Astrocyte (in vitro differentiated cells and primary cell): Measurements from ENCODE around the gene NLRP6. TPM values are rescaled to one million over a fixed set of nuclear protein-coding genes. Genes with fewer than 3 reads are reported as not detected.
A peak's percentile ranks its signal among the peaks of the same experiment; 100 is the strongest.
"Not testable (repeated sequence)": the region's sequence is repeated elsewhere in the genome, so short reads cannot be mapped to it uniquely, and the experiment has no call there.

Experiments used
- DNase-seq: peaks from one replicate; pipeline ENCODE4 v3.0.0-alpha.2; 2010; ENCODE audit warnings: low read depth
- FAIRE-seq: peaks from 2 replicates; lab custom pipeline; 2011; peaks lifted over from hg19 to GRCh38; lab: Jason Lieb, UNC
- H2AFZ ChIP-seq: 2 replicates; pipeline ENCODE4 v1.6.0; 2012; ENCODE audit warnings: low read depth, low read length, inconsistent platforms
- H3K27ac ChIP-seq: 2 replicates; pipeline ENCODE4 v1.5.1; 2011; ENCODE audit warnings: low read depth, low read length, inconsistent platforms
- H3K27me3 ChIP-seq: 2 replicates; pipeline ENCODE4 v1.6.0; 2011; ENCODE audit warnings: low read length, inconsistent platforms; ENCODE audit not compliant: insufficient read depth
- H3K36me3 ChIP-seq: 2 replicates; pipeline ENCODE4 v1.5.1; 2011; ENCODE audit warnings: low read length, inconsistent platforms; ENCODE audit not compliant: insufficient read depth
- H3K4me1 ChIP-seq: 2 replicates; pipeline ENCODE4 v1.5.1; 2011; ENCODE audit warnings: low read length, inconsistent platforms; ENCODE audit not compliant: insufficient read depth
- H3K4me2 ChIP-seq: 2 replicates; pipeline ENCODE4 v1.6.0; 2012; ENCODE audit warnings: low read length, inconsistent platforms
- H3K4me3 ChIP-seq: 2 replicates; pipeline ENCODE4 v1.5.1; 2011; ENCODE audit warnings: low read depth, mild to moderate bottlenecking, low read length, inconsistent platforms; ENCODE audit not compliant: insufficient read depth
- H3K79me2 ChIP-seq: 2 replicates; pipeline ENCODE4 v1.6.0; 2012; ENCODE audit warnings: mild to moderate bottlenecking, low read length, inconsistent platforms; ENCODE audit not compliant: insufficient read depth
- H3K9ac ChIP-seq: 2 replicates; pipeline ENCODE4 v1.6.0; 2012; ENCODE audit warnings: mild to moderate bottlenecking, low read length, inconsistent platforms
- H3K9me3 ChIP-seq: 2 replicates; pipeline ENCODE4 v1.5.1; 2012; ENCODE audit warnings: low read depth, mild to moderate bottlenecking, low read length, inconsistent platforms; ENCODE audit not compliant: insufficient read depth
- H4K20me1 ChIP-seq: 2 replicates; pipeline ENCODE4 v1.6.0; 2012; ENCODE audit warnings: low read length, inconsistent platforms; ENCODE audit not compliant: insufficient read depth
- H3K27ac Mint-ChIP-seq: one replicate; pipeline ENCODE4 v1.8.0; 2021; ENCODE audit warnings: mild to moderate bottlenecking, mixed read lengths; ENCODE audit not compliant: unreplicated experiment
- H3K27me3 Mint-ChIP-seq: one replicate; pipeline ENCODE4 v1.8.0; 2021; ENCODE audit warnings: low read depth, mixed read lengths; ENCODE audit not compliant: unreplicated experiment
- H3K36me3 Mint-ChIP-seq: one replicate; pipeline ENCODE4 v1.8.0; 2021; ENCODE audit warnings: low read depth, mixed read lengths; ENCODE audit not compliant: unreplicated experiment
- H3K4me1 Mint-ChIP-seq: one replicate; pipeline ENCODE4 v1.8.0; 2021; ENCODE audit warnings: low read depth, mixed read lengths; ENCODE audit not compliant: unreplicated experiment
- H3K4me3 Mint-ChIP-seq: one replicate; pipeline ENCODE4 v1.8.0; 2021; ENCODE audit warnings: mild to moderate bottlenecking, moderate library complexity, mixed read lengths; ENCODE audit not compliant: unreplicated experiment
- H3K9me3 Mint-ChIP-seq: one replicate; pipeline ENCODE4 v1.8.0; 2021; ENCODE audit warnings: mild to moderate bottlenecking, mixed read lengths; ENCODE audit not compliant: unreplicated experiment
- EZH2 ChIP-seq: IDR thresholded peaks from 2 replicates; pipeline ENCODE4 v1.6.1; 2012; ENCODE audit warnings: mild to moderate bottlenecking, low read length, inconsistent platforms; ENCODE audit not compliant: insufficient read depth
- total RNA-seq: library from RNA; stranded (reverse); gene quantifications from 2 replicates; pipeline ENCODE4 v1.2.1, GENCODE V29; 2021
- TF ChIP-seq, protein P1 (sequence below): IDR thresholded peaks from 2 replicates; pipeline ENCODE4 v1.5.1; 2011; ENCODE audit warnings: low read depth, mild to moderate bottlenecking, inconsistent platforms, low read length, moderate library complexity; ENCODE audit not compliant: insufficient read depth

NLRP6 gene
- total RNA-seq, 1 donor from 2014 or later: not detected

DNA sequence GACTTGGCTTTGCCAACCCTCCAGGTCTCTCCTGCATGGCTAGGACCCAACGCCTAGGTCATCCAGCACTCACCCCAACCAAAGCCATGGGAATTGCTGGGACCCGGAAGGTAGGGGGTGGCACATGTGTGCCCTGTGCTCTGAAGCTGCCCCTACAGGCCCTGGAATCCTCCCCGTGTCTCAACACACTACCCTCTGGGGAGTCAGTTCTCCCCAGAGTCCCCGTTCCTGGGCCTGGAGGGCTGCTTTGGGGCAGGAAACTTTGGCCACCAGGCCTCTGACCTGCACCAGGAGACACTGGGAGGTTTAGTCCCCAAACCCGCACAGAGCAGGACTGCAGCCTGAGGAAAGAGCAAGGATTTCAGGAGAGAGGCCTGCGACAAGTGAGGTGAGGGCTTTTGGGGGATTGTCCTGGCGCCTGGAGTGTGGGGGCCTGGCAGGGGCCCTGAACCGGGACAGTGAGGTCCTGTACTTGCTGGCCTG is 35.1 kb downstream of the NLRP6 start:
- H3K4me3 ChIP-seq: no peak overlapping the region
- no peaks in the 10 kb centered on the region for H3K9me3 ChIP-seq

DNA sequence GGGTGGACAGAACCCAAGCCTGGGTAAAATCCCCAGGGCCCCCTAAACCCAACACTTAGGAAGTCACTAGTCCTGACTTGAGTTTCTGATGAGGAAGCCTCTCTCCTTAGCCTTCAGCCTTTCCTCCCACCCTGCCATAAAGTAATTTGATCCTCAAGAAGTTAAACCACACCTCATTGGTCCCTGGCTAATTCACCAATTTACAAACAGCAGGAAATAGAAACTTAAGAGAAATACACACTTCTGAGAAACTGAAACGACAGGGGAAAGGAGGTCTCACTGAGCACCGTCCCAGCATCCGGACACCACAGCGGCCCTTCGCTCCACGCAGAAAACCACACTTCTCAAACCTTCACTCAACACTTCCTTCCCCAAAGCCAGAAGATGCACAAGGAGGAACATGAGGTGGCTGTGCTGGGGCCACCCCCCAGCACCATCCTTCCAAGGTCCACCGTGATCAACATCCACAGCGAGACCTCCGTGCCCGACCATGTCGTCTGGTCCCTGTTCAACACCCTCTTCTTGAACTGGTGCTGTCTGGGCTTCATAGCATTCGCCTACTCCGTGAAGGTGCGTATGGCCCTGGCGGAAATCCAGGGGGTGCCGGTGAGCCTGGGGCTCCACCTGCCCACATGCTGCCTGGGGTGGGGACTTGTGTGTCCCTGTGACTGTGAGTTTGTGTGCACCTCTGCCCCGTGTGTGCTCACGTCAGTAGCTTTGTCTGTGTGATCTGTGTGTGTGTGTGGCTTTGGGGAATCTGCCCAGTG is 35.8 kb downstream of the NLRP6 start, which contains the start of gene IFITM1:
Gene IFITM1, plus strand, starts transcription at position 254 of the 767 bp plus-strand sequence. Its CDS starts 131 bp downstream, at position 385.
- no peak within 1 kb of the TSS for H2AFZ ChIP-seq
- Mint-ChIP-seq H3K9me3 (no peaks in the 10 kb centered on the region), H3K4me1 (peaks cover 32% of the 10 kb centered on the region), H3K27ac (peak within 1 kb of the TSS; percentile 83), H3K36me3 (peaks cover 6% of the 10 kb centered on the region), H3K27me3 (no peaks in the 10 kb centered on the region), H3K4me3 (peak within 1 kb of the TSS; percentile 95)
- no peak within 1 kb of the TSS for H3K4me3 ChIP-seq
- no peaks in the 10 kb centered on the region for H3K9me3 ChIP-seq
- peaks cover 26% of the 10 kb centered on the region for H3K27me3 ChIP-seq
- DNase-seq: peak; percentile 60
- H4K20me1 ChIP-seq: no peaks in the 10 kb centered on the region
- H3K9ac ChIP-seq: no peak within 1 kb of the TSS
- H3K27ac ChIP-seq: no peak within 1 kb of the TSS
- TF ChIP-seq EZH2: no peak
- TF ChIP-seq, protein P1, sequence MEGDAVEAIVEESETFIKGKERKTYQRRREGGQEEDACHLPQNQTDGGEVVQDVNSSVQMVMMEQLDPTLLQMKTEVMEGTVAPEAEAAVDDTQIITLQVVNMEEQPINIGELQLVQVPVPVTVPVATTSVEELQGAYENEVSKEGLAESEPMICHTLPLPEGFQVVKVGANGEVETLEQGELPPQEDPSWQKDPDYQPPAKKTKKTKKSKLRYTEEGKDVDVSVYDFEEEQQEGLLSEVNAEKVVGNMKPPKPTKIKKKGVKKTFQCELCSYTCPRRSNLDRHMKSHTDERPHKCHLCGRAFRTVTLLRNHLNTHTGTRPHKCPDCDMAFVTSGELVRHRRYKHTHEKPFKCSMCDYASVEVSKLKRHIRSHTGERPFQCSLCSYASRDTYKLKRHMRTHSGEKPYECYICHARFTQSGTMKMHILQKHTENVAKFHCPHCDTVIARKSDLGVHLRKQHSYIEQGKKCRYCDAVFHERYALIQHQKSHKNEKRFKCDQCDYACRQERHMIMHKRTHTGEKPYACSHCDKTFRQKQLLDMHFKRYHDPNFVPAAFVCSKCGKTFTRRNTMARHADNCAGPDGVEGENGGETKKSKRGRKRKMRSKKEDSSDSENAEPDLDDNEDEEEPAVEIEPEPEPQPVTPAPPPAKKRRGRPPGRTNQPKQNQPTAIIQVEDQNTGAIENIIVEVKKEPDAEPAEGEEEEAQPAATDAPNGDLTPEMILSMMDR: no peak
- peaks cover 6% of the 10 kb centered on the region for H3K79me2 ChIP-seq
- FAIRE-seq: no peak
- H3K4me1 ChIP-seq: peaks cover 16% of the 10 kb centered on the region
- H3K4me2 ChIP-seq: peak within 1 kb of the TSS; percentile 68
- H3K36me3 ChIP-seq: no peaks in the 10 kb centered on the region

More for the DNA sequence above, 35.1 kb downstream of the NLRP6 start:
- Histone ChIP-seq H3K9ac (no peak overlapping the region), H2AFZ (no peak overlapping the region), H3K4me2 (no peak overlapping the region), H3K27me3 (peaks cover 26% of the 10 kb centered on the region), H3K27ac (no peak overlapping the region), H3K79me2 (peaks cover 6% of the 10 kb centered on the region), H3K4me1 (peaks cover 18% of the 10 kb centered on the region), H4K20me1 (no peaks in the 10 kb centered on the region), H3K36me3 (no peaks in the 10 kb centered on the region)
- DNase-seq: no peak
- Mint-ChIP-seq H3K4me3 (peak overlapping the region; percentile 95), H3K27ac (peak overlapping the region; percentile 83), H3K9me3 (no peaks in the 10 kb centered on the region), H3K36me3 (peaks cover 7% of the 10 kb centered on the region), H3K27me3 (no peaks in the 10 kb centered on the region), H3K4me1 (peaks cover 32% of the 10 kb centered on the region)
- TF ChIP-seq, protein P1: no peak
- TF ChIP-seq EZH2: no peak
- no peak for FAIRE-seq

DNA sequence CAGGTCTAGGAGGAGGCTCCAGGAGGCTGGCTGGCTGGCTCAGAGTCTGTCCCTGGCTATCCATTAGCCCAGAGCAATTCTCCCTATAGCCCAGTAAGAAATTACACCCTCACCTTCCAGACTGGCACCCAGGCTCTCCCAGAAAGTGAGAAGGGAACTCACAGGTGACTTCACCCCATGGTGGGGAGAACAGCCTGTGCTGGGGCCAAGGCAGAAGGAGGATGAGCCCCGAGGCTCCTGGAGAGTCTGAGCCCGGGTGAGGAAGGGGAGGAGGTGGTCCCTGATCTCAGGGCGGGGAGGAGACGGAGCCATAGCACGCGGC is 36.3 kb downstream of the NLRP6 start:
- H3K4me3 Mint-ChIP-seq: peak overlapping the region; percentile 95
- not testable (repeated sequence) for H3K9me3 ChIP-seq, H3K27me3 Mint-ChIP-seq, H4K20me1 ChIP-seq, H3K4me3 ChIP-seq, H3K27ac ChIP-seq, H3K36me3 Mint-ChIP-seq, H3K79me2 ChIP-seq, FAIRE-seq, H3K4me2 ChIP-seq, H3K9me3 Mint-ChIP-seq, H3K9ac ChIP-seq, DNase-seq, H3K36me3 ChIP-seq, H2AFZ ChIP-seq
- Histone ChIP-seq H3K27me3 (peaks cover 26% of the 10 kb centered on the region), H3K4me1 (peaks cover 13% of the 10 kb centered on the region)
- H3K27ac Mint-ChIP-seq: peak overlapping the region; percentile 83
- peaks cover 27% of the 10 kb centered on the region for H3K4me1 Mint-ChIP-seq
